Suprapubic skin (tissue), 4 donors: ENCODE measurements around the gene NHSL1. TPM values are rescaled to one million over a fixed set of nuclear protein-coding genes. Genes with fewer than 3 reads are reported as not detected.

Experiments
- DNase-seq, 2 donors: peaks; one replicate each; pipeline ENCODE4 v3.0.0-alpha.2; 2019; ENCODE audit warnings: low spot score in 2 of 2
- H3K27ac ChIP-seq: fragments of 200-600 bp; sonication (generic); one replicate; pipeline ENCODE4 v1.5.1; 2019
- H3K27me3 ChIP-seq: fragments of 200-600 bp; sonication (generic); one replicate; pipeline ENCODE4 v1.5.1; 2019
- H3K36me3 ChIP-seq: fragments of 200-600 bp; sonication (generic); one replicate; pipeline ENCODE4 v1.5.1; 2019
- H3K4me1 ChIP-seq: fragments of 200-600 bp; sonication (generic); one replicate; pipeline ENCODE4 v1.5.1; 2019
- H3K4me3 ChIP-seq: fragments of 200-600 bp; sonication (generic); one replicate; pipeline ENCODE4 v1.5.1; 2019; ENCODE audit warnings: mild to moderate bottlenecking
- H3K9me3 ChIP-seq: fragments of 200-600 bp; sonication (generic); one replicate; pipeline ENCODE4 v1.5.1; 2019
- CTCF ChIP-seq, 2 donors: fragments of 200-600 bp in 1 of 2; fragments of 450-650 bp in 1 of 2; sonication (generic) in 1 of 2; IDR thresholded peaks; one replicate each; pipeline ENCODE4 v1.5.1; 2016 to 2019; ENCODE audit warnings: antibody characterized with exemption in 2 of 2, mild to moderate bottlenecking in 1 of 2, moderate library complexity in 1 of 2
- EP300 ChIP-seq: sonication (generic); formaldehyde crosslinking; IDR thresholded peaks from one replicate; pipeline ENCODE4 v1.6.1; 2017; ENCODE audit warnings: antibody characterized with exemption
- POLR2A ChIP-seq, 2 donors: fragments of 450-650 bp; IDR thresholded peaks; one replicate each; pipeline ENCODE4 v1.6.1; 2017; ENCODE audit warnings: antibody characterized with exemption in 2 of 2, mild to moderate bottlenecking in 2 of 2, moderate library complexity in 2 of 2
- POLR2AphosphoS5 ChIP-seq, 3 donors: sonication (generic); formaldehyde crosslinking; IDR thresholded peaks; one replicate each; pipeline ENCODE4 v1.6.1; 2017; ENCODE audit warnings: antibody characterized with exemption in 3 of 3
- whole genome bisulfite sequencing: methylation state at CpG from one replicate; pipeline ENCODE4 v1.1.5; 2018; 5-methylcytosine and 5-hydroxymethylcytosine counted together
- total RNA-seq, 4 donors: library from RNA; depleted of rRNA; stranded (reverse); fragments of >200 nt; gene quantifications; one replicate each; pipeline ENCODE4 v1.1.0, GENCODE V29; 2016

NHSL1 gene
- total RNA-seq, 4 donors from 2014 or later: 62.6 to 105 (median 79.8) TPM

GRCh38 chr6:138484018-138484731, 15.1 kb downstream of the NHSL1 start:
- TF ChIP-seq POLR2AphosphoS5 (IDR thresholded peaks at IDR 0.05) (no peak), EP300 (no peak), POLR2A (IDR thresholded peaks at IDR 0.05) (no peak), CTCF (IDR thresholded peaks at IDR 0.05) (no peak)
- H3K27me3 ChIP-seq: no peaks in the 10 kb centered on the region
- no peaks in the 10 kb centered on the region for H3K4me1 ChIP-seq
- H3K36me3 ChIP-seq: no peaks in the 10 kb centered on the region
- H3K27ac ChIP-seq: no peak overlapping the region
- WGBS: 79% methylated on average over 3 of the region's 3 CpGs
- H3K9me3 ChIP-seq: no peaks in the 10 kb centered on the region
- no peak for DNase-seq
- H3K4me3 ChIP-seq: no peak overlapping the region

GRCh38 chr6:138482816-138483215, 16.5 kb downstream of the NHSL1 start:
- H3K4me1 ChIP-seq: no peaks in the 10 kb centered on the region
- no peak overlapping the region for H3K4me3 ChIP-seq
- H3K27me3 ChIP-seq: no peaks in the 10 kb centered on the region
- H3K9me3 ChIP-seq: no peaks in the 10 kb centered on the region
- no peaks in the 10 kb centered on the region for H3K36me3 ChIP-seq
- no peak for DNase-seq
- WGBS: 83% methylated on average over 3 of the region's 3 CpGs
- TF ChIP-seq EP300: no peak
- TF ChIP-seq CTCF (IDR thresholded peaks at IDR 0.05): no peak
- TF ChIP-seq POLR2A (IDR thresholded peaks at IDR 0.05): no peak
- no peak for TF ChIP-seq POLR2AphosphoS5 (IDR thresholded peaks at IDR 0.05)
- H3K27ac ChIP-seq: no peak overlapping the region

GRCh38 chr6:138480279-138480949, 18.9 kb downstream of the NHSL1 start:
- WGBS: 83% methylated on average over 6 of the region's 6 CpGs
- TF ChIP-seq POLR2A (IDR thresholded peaks at IDR 0.05) (no peak), CTCF (IDR thresholded peaks at IDR 0.05) (no peak), EP300 (no peak), POLR2AphosphoS5 (IDR thresholded peaks at IDR 0.05) (no peak)
- Histone ChIP-seq H3K36me3 (no peaks in the 10 kb centered on the region), H3K4me3 (no peak overlapping the region), H3K4me1 (no peaks in the 10 kb centered on the region), H3K27ac (no peak overlapping the region), H3K9me3 (no peaks in the 10 kb centered on the region), H3K27me3 (no peaks in the 10 kb centered on the region)
- DNase-seq: no peak

- 75% methylated on average over 4 of the region's 4 CpGs for whole genome bisulfite sequencing
- TF ChIP-seq POLR2AphosphoS5 (IDR thresholded peaks at IDR 0.05) (no peak), POLR2A (IDR thresholded peaks at IDR 0.05) (no peak), CTCF (IDR thresholded peaks at IDR 0.05) (no peak), EP300 (no peak)
- DNase-seq: no peak
- Histone ChIP-seq H3K27ac (no peak overlapping the region), H3K9me3 (no peaks in the 10 kb centered on the region), H3K27me3 (no peaks in the 10 kb centered on the region), H3K4me3 (no peak overlapping the region), H3K4me1 (no peaks in the 10 kb centered on the region), H3K36me3 (no peaks in the 10 kb centered on the region)
Measured at GRCh38 chr6:138477913-138478539, 21.3 kb downstream of the NHSL1 start.

GRCh38 chr6:138476116-138476515, 23.2 kb downstream of the NHSL1 start:
- no peaks in the 10 kb centered on the region for H3K27me3 ChIP-seq
- no peaks in the 10 kb centered on the region for H3K9me3 ChIP-seq
- TF ChIP-seq EP300: no peak
- no peak for TF ChIP-seq POLR2A (IDR thresholded peaks at IDR 0.05)
- no peak for TF ChIP-seq POLR2AphosphoS5 (IDR thresholded peaks at IDR 0.05)
- no peak for TF ChIP-seq CTCF (IDR thresholded peaks at IDR 0.05)
- no peak overlapping the region for H3K4me3 ChIP-seq
- H3K36me3 ChIP-seq: no peaks in the 10 kb centered on the region
- H3K27ac ChIP-seq: no peak overlapping the region
- H3K4me1 ChIP-seq: no peaks in the 10 kb centered on the region
- no peak for DNase-seq
